Heart left ventricle (tissue), 13 donors: ENCODE results near the gene CEP89.

Experiments
- POLR2A ChIP-seq, 2 donors: fragments of 450-650 bp; IDR thresholded peaks; one replicate each; pipeline ENCODE4 v1.6.1; 2017; ENCODE audit warnings: antibody characterized with exemption in 2 of 2, mild to moderate bottlenecking in 2 of 2, moderate library complexity in 2 of 2
- TF ChIP-seq, protein P1 (sequence below), 12 donors: fragments of 200-600 bp; sonication (generic) in 4 of 12; IDR thresholded peaks; one replicate each; pipeline versions ENCODE4 v1.5.0 to v1.8.0; 2018 to 2022; ENCODE audit warnings: antibody characterized with exemption in 12 of 12, mild to moderate bottlenecking in 5 of 12
- donor health status: ischemic (EF 13 %, LVEDD 7.1; RV severe dilation, severe dysfunction).
- donor health status: DM: no; HTN: yes; CAD: no.
- donor health status: DM: no; HTN: no; CAD: no.
- donor health status: ischemic (EF 25% LVEDD 6.9; RV normal size, moderate dysfunction).
- donor health status: ischemic (EF 25% LVEDD 5.7; RV mildly dilated, moderate dysfunction).
- donor health status: ischemic (EF 35%, LVEDD 5.7; RV mildly dilated, moderate dysfunction).
- donor health status: nonischemic (EF 11% LVEDD 7.7; RV severe dilation, severe dysfunction).
- donor health status: DM: yes; HTN: yes; CAD: no.
- donor health status: PGD.
- donor health status: ischemic (EF 29% LVEDD 5.4; RV normal size, mild dysfunction).
- donor health status: nonischemic (EF 23%, LVEDD 6.1; RV moderate dilation, normal function).

DNA sequence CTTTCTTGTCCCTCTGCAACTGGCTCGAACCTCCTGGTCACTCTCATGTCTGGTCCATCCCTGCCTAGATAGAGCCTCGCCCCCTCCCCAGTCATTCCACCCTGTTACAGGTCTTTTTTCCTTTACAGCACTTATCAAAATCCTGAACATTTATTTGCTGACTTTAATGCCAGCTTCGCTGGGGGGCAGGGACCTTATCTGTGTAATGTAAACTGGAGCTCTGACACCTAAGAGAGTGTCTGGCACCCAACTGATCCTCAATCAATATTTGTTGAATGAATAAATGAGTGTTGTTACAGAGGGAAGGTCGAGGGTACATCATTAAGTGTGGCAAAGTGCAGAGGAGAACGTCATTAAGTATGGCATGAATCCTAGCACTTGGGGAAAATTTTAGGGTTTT, 17.0 kb upstream of the CEP89 start:
- TF ChIP-seq POLR2A (IDR thresholded peaks at IDR 0.05): no peak
- TF ChIP-seq, protein P1, sequence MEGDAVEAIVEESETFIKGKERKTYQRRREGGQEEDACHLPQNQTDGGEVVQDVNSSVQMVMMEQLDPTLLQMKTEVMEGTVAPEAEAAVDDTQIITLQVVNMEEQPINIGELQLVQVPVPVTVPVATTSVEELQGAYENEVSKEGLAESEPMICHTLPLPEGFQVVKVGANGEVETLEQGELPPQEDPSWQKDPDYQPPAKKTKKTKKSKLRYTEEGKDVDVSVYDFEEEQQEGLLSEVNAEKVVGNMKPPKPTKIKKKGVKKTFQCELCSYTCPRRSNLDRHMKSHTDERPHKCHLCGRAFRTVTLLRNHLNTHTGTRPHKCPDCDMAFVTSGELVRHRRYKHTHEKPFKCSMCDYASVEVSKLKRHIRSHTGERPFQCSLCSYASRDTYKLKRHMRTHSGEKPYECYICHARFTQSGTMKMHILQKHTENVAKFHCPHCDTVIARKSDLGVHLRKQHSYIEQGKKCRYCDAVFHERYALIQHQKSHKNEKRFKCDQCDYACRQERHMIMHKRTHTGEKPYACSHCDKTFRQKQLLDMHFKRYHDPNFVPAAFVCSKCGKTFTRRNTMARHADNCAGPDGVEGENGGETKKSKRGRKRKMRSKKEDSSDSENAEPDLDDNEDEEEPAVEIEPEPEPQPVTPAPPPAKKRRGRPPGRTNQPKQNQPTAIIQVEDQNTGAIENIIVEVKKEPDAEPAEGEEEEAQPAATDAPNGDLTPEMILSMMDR (IDR thresholded peaks at IDR 0.05): no peak
